HG03558 (cell line): ENCODE data around the gene CDH24.

Experiments
- ATAC-seq: cut with Tn5 transposase; IDR thresholded peaks from one replicate; pipeline ENCODE4 v1.9.1; 2021; ENCODE audit warnings: moderate number of reproducible peaks; ENCODE audit not compliant: unreplicated experiment; ENCODE audit errors: extremely low read depth

The CDH24 gene

GRCh38 chr14:23002592-23002991, 54.7 kb downstream of the CDH24 start:
- ATAC-seq: no peak

DNA sequence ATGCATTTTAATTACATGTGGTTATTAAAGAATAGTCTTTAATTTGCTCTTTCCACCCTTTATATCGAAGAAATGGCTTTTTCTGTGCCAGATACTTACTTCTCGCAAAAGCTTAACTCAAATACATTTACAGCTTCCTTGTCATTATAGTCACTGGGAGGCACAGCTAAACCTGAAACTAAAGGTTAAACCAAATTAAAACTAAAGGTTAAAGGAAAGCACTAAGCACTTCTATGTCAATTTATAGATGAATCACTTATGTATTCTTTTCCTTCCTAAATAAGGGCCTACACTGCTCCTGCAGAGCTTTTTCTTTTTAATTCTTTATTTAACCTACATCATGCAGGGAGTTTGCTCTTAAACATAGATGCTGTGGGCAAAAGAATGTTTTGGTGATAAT, 56.5 kb downstream of the CDH24 start:
- ATAC-seq: no peak

DNA sequence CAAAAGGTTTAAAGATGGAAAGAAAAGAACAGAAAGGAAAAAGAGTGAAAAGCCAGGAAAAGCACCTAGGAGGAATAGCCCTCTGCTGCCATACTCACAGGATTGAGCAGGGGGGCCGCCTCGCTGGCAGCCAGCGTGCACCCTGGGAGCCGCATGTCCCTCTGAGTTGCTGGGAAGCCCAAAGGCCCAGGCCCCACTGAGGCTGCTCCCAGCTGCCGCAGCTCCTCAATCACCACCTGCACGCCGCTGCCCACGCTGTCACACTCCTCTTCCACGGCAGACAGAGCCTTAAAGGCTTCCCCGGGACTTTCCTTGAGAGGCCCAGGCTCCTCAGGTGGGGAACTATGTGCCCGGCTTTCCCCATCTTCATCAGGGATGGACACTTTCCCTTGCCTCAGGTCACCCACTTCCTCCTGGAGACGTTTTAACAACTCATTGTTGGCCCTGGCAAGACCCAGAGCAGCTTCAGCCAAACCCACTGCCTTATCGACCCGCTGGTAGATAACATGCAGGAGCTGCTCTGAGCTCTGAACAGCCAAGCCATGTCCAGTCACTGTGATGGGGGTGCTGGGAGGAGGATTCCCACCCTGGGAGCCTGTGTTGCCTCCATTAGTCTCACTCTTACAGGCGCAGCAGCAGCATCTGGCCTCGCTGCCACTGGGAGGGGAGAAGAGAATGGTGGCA, 58.8 kb downstream of the CDH24 start:
- no peak for ATAC-seq

GRCh38 chr14:22997676-22998323, 59.5 kb downstream of the CDH24 start:
- no peak for ATAC-seq
